Effector memory CD4-positive, alpha-beta T cell (primary cell): ENCODE measurements around the gene PRKCZ.

Experiments used
- DNase-seq, 3 donors: peaks; one replicate each; pipeline ENCODE4 v3.0.0-alpha.2; 2020
- H3K27ac ChIP-seq: 2 replicates; pipeline ENCODE4 v1.7.0; 2013; ENCODE audit warnings: mild to moderate bottlenecking, low read length, moderate library complexity; ENCODE audit not compliant: insufficient read depth, poor library complexity, severe bottlenecking
- H3K27me3 ChIP-seq: replicated peaks from 2 replicates; pipeline ENCODE4 v1.7.0; 2013; ENCODE audit warnings: mild to moderate bottlenecking, low read length; ENCODE audit not compliant: insufficient read depth, control insufficient read depth, poor library complexity, severe bottlenecking
- H3K36me3 ChIP-seq: 2 replicates; pipeline ENCODE4 v1.7.0; 2013; ENCODE audit warnings: mild to moderate bottlenecking, low read length, moderate library complexity; ENCODE audit not compliant: control insufficient read depth, insufficient read depth
- H3K4me1 ChIP-seq: 2 replicates; pipeline ENCODE4 v1.7.0; 2013; ENCODE audit warnings: low read length, mild to moderate bottlenecking; ENCODE audit not compliant: control insufficient read depth, insufficient read depth, poor library complexity, severe bottlenecking
- H3K4me3 ChIP-seq: 2 replicates; pipeline ENCODE4 v1.7.0; 2013; ENCODE audit warnings: low read length, low read depth, mild to moderate bottlenecking; ENCODE audit not compliant: insufficient read depth, poor library complexity, severe bottlenecking
- H3K9me3 ChIP-seq: 2 replicates; pipeline ENCODE4 v1.7.0; 2013; ENCODE audit warnings: mild to moderate bottlenecking, low read length, moderate library complexity; ENCODE audit not compliant: control insufficient read depth

PRKCZ gene

GRCh38 chr1:2152954-2153353 is 102.7 kb downstream of the PRKCZ start:
- DNase-seq = no peak
- Histone ChIP-seq H3K27ac (no peak overlapping the region), H3K27me3 (no peaks in the 10 kb centered on the region), H3K4me3 (no peak overlapping the region), H3K9me3 (no peaks in the 10 kb centered on the region), H3K4me1 (peaks cover 17% of the 10 kb centered on the region), H3K36me3 (peaks cover 18% of the 10 kb centered on the region)

DNA sequence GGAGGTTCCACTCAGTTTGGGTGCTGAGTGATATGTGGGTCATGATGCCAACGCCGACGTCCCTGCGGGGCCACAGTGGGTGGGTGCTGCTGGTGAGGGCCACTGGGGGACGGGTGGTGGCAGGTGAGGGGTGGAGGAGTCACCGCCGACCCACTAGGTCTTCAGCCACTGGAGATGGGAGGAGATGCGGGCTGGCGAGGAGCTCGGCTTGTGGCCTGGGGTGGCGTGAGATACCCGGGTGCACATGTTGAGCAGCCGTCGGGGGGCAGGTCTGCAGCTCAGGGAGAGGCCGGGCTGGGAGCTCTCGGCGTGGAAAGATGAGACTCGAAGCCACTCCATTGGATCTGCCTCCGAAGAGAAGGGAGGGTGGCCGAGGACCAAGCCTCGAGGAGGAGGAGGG is 103.8 kb downstream of the PRKCZ start:
- no peak for DNase-seq
- H3K9me3 ChIP-seq = no peaks in the 10 kb centered on the region
- H3K4me3 ChIP-seq = no peak overlapping the region
- peaks cover 18% of the 10 kb centered on the region for H3K36me3 ChIP-seq
- H3K27ac ChIP-seq = no peak overlapping the region
- no peaks in the 10 kb centered on the region for H3K27me3 ChIP-seq
- peaks cover 7% of the 10 kb centered on the region for H3K4me1 ChIP-seq

- Histone ChIP-seq H3K9me3 (no peaks in the 10 kb centered on the region), H3K27ac (no peak overlapping the region)
- DNase-seq = no peak
Observed at GRCh38 chr1:2155147-2155598, 105.0 kb downstream of the PRKCZ start.

DNA sequence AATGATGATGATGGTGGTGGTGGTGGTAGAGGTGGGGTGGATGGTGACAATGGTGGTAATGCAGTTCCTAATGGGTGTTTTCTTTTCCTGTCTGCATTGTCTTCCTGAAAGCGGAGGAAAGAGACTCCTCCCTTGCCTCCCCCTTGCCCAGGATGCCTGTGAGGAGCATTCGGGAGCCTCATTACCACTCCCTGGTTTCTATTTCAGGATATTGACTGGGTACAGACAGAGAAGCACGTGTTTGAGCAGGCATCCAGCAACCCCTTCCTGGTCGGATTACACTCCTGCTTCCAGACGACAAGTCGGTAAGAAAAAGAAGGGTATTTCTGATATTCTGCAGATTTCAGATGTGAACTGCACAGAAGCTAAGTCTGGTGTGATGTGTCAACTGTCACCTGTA is 105.6 kb downstream of the PRKCZ start:
- Histone ChIP-seq H3K27me3 (no peaks in the 10 kb centered on the region), H3K4me3 (no peak overlapping the region), H3K4me1 (no peaks in the 10 kb centered on the region), H3K36me3 (peaks cover 18% of the 10 kb centered on the region), H3K27ac (no peak overlapping the region), H3K9me3 (no peaks in the 10 kb centered on the region)
- no peak for DNase-seq

More at GRCh38 chr1:2155147-2155598, 105.0 kb downstream of the PRKCZ start:
- no peaks in the 10 kb centered on the region for H3K4me1 ChIP-seq
- H3K27me3 ChIP-seq = no peaks in the 10 kb centered on the region
- no peak overlapping the region for H3K4me3 ChIP-seq
- peaks cover 18% of the 10 kb centered on the region for H3K36me3 ChIP-seq

DNA sequence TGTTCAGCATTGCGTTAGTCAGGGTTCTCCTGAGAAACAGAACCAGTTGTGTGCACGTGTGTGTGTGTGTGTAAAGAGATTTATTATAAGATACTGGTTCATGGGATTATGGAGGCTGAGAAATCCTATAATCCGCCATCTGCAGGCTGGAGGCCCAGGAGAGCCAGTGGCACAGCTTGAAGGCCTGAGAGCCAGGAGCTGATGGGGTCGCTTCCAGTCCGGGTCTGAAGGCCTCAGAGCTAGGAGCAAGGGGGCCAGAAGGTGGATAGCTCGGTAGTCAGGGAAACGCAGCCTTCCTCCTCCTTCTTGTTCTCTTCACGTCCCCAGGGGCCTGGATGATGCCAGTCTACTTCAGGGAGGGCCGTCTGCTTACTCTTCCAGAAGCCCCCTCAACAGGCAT is 106.7 kb downstream of the PRKCZ start:
- DNase-seq = no peak
- Histone ChIP-seq H3K36me3 (peaks cover 18% of the 10 kb centered on the region), H3K4me1 (no peaks in the 10 kb centered on the region), H3K4me3 (no peak overlapping the region), H3K9me3 (no peaks in the 10 kb centered on the region), H3K27me3 (no peaks in the 10 kb centered on the region), H3K27ac (no peak overlapping the region)

GRCh38 chr1:2157856-2158255 is 107.6 kb downstream of the PRKCZ start:
- Histone ChIP-seq H3K4me1 (no peaks in the 10 kb centered on the region), H3K9me3 (no peaks in the 10 kb centered on the region), H3K27me3 (no peaks in the 10 kb centered on the region), H3K27ac (no peak overlapping the region), H3K36me3 (peaks cover 18% of the 10 kb centered on the region), H3K4me3 (no peak overlapping the region)
- no peak for DNase-seq

- Histone ChIP-seq H3K27me3 (no peaks in the 10 kb centered on the region), H3K9me3 (no peaks in the 10 kb centered on the region), H3K27ac (no peak overlapping the region), H3K4me1 (no peaks in the 10 kb centered on the region), H3K36me3 (peaks cover 18% of the 10 kb centered on the region), H3K4me3 (no peak overlapping the region)
- DNase-seq = no peak
Observed at GRCh38 chr1:2158272-2158671, 108.1 kb downstream of the PRKCZ start.

- Histone ChIP-seq H3K27ac (no peak overlapping the region), H3K27me3 (no peaks in the 10 kb centered on the region), H3K36me3 (peaks cover 15% of the 10 kb centered on the region), H3K4me3 (no peak overlapping the region), H3K4me1 (no peaks in the 10 kb centered on the region), H3K9me3 (no peaks in the 10 kb centered on the region)
- no peak for DNase-seq
Observed at GRCh38 chr1:2159124-2159523, 108.9 kb downstream of the PRKCZ start.

DNA sequence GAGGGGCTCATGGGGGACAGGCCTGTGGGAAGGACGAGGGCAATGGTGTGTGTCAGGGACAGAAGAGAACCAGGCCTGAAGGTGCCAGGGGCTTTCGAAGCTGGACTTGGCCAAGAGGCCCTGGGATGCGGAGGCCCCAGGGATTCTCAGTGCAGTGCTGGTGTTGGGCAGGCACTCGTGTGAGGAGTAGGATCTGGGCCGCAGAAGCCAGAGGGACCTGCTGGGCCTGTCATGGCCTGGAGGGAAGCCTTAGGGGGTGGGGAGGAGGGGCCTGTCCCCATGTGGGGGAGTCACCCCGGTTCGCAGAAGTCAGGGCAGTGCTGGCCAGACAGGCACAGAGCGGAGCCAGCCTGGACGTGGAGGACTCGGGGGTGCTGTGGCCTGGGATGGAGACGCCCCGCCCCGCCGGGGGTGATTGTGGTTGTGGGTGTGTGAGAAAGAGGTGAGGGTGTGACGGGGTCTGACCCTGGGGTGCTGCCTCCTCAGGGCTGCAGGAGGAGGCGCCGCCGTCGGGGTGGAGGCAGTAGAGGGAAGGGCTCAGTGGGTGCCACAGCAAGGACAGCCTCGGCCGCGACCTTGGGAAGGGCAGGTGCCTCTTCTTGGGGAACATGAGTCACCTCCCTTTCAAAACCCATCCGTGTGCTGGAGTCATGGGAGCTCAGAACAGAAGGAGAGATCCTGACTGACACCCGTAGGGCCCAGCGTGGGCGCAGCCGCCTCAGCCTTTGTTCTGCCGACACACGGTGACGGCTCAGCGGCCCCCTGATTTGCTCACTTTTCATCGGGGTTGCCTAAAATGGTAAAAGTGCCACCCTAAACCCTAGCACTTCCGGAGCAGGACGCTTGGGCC is 110.5 kb downstream of the PRKCZ start:
- Histone ChIP-seq H3K36me3 (peaks cover 11% of the 10 kb centered on the region), H3K4me1 (no peaks in the 10 kb centered on the region), H3K9me3 (no peaks in the 10 kb centered on the region), H3K27me3 (no peaks in the 10 kb centered on the region), H3K4me3 (no peak overlapping the region), H3K27ac (no peak overlapping the region)
- DNase-seq = no peak

DNA sequence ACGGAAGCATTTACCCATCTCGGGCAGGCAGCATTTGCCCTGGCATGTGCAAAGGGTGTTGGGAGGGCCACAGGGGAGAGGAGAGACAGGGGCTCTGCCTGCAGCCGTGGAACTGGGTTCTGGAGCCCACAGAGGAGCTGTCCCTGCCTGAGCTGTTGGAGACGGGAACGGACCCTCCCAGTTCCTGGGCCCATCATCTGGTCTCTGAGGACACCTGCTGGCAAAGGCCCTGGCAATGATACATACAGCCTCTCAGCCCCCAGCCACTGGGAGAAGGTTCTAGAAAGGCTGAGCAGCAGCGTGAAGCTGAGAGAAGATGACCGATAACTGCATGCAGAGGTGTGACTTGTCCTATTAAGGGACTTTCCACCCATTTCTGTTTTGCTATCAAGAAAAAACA is 113.0 kb downstream of the PRKCZ start:
- Histone ChIP-seq H3K9me3 (no peaks in the 10 kb centered on the region), H3K4me1 (no peaks in the 10 kb centered on the region), H3K27me3 (no peaks in the 10 kb centered on the region), H3K36me3 (no peaks in the 10 kb centered on the region), H3K27ac (no peak overlapping the region), H3K4me3 (no peak overlapping the region)
- DNase-seq = no peak
